Ovary (tissue), 3 donors: Measurements from ENCODE around the gene FUOM.

Source experiments
- CTCF ChIP-seq, 3 donors: fragments of 450-650 bp in 2 of 3; fragments of 200-600 bp in 1 of 3; IDR thresholded peaks; one replicate each; pipeline versions ENCODE4 v1.5.1 to v1.8.0; 2016 to 2022; ENCODE audit warnings: antibody characterized with exemption in 3 of 3, mild to moderate bottlenecking in 1 of 3
- EP300 ChIP-seq: sonication (generic); formaldehyde crosslinking; IDR thresholded peaks from one replicate; pipeline ENCODE4 v1.6.1; 2017; ENCODE audit warnings: antibody characterized with exemption
- POLR2A ChIP-seq: fragments of 450-650 bp; IDR thresholded peaks from one replicate; pipeline ENCODE4 v1.6.1; 2017; ENCODE audit warnings: antibody characterized with exemption, mild to moderate bottlenecking, moderate library complexity
- donor health status: DM: no; HTN: no; CAD: no.

- TF ChIP-seq EP300: no peak
- no peak for TF ChIP-seq CTCF (IDR thresholded peaks at IDR 0.05)
- TF ChIP-seq POLR2A: no peak
Measured at GRCh38 chr10:133401500-133401899, 43.7 kb upstream of the FUOM start.
